22Rv1 (cell line): ENCODE measurements around the gene HADH.

Experiments used
- H3K27ac ChIP-seq: fragments of 450-650 bp; 2 replicates; pipeline ENCODE4 v1.5.1; 2017
- ZFX ChIP-seq: fragments of 450-650 bp; IDR thresholded peaks from 2 replicates; pipeline ENCODE4 v1.6.1; 2017; ENCODE audit warnings: antibody characterized with exemption, borderline replicate concordance
- TF ChIP-seq, protein P1 (sequence below): fragments of 450-650 bp; IDR thresholded peaks from 2 replicates; pipeline ENCODE4 v1.5.1; 2017; ENCODE audit warnings: mild to moderate bottlenecking

HADH gene

DNA sequence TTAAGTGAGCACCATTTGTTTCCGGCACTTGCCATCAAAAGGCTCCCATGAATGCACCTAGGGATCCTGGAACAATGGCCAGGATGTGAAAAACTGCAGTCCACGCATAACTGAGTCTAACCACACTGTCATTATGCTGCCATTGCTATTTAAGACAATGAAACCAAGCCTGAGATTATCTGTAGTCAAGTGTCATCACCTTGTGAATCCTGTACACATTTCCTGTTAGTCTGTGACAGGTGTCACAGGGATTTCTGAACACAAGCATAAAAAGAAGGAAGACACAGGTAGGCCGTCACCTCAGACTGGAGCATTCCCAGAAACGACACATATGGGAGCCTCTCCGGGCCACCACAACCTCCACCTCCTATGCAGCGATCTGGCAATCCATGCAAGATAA is 66.7 kb downstream of the HADH start:
- TF ChIP-seq, protein P1, sequence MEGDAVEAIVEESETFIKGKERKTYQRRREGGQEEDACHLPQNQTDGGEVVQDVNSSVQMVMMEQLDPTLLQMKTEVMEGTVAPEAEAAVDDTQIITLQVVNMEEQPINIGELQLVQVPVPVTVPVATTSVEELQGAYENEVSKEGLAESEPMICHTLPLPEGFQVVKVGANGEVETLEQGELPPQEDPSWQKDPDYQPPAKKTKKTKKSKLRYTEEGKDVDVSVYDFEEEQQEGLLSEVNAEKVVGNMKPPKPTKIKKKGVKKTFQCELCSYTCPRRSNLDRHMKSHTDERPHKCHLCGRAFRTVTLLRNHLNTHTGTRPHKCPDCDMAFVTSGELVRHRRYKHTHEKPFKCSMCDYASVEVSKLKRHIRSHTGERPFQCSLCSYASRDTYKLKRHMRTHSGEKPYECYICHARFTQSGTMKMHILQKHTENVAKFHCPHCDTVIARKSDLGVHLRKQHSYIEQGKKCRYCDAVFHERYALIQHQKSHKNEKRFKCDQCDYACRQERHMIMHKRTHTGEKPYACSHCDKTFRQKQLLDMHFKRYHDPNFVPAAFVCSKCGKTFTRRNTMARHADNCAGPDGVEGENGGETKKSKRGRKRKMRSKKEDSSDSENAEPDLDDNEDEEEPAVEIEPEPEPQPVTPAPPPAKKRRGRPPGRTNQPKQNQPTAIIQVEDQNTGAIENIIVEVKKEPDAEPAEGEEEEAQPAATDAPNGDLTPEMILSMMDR, result no peak
- no peak for TF ChIP-seq ZFX
- no peak overlapping the region for H3K27ac ChIP-seq

DNA sequence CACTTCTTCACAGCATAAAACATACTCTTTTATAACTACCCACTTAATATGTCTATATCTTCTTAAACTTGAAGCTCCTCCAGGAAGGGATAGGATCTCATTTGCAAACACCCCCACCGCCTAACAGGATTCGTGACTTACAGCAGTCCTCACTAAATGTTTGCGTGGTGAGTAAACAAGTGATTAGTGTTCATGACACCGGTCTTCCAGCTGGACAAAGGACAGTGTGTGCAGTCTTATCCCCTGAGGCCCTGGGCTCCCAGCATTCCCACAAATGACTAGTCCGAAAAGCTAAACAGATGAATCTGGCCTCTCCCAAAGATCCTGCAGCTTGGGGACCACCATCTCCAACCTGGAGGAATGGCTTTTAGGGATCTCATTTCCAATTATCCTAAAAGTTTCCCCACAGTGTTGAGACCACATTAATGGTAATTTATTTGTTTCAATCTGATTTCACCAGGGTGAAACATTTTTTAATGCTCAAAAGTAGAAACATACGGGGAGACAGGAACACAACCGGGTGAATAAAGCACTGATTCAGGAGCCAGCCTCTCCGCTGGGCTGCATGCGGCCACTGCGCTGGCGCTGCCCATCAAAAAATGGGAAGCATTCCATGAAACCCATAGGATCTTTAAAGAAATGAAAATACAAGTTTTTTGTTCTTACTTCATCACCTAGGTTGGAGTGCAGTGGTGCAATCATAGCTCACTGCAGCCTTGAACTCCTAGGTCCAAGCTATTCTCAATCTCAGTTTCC is 69.2 kb downstream of the HADH start:
- H3K27ac ChIP-seq, result peak overlapping the region; percentile 63

DNA sequence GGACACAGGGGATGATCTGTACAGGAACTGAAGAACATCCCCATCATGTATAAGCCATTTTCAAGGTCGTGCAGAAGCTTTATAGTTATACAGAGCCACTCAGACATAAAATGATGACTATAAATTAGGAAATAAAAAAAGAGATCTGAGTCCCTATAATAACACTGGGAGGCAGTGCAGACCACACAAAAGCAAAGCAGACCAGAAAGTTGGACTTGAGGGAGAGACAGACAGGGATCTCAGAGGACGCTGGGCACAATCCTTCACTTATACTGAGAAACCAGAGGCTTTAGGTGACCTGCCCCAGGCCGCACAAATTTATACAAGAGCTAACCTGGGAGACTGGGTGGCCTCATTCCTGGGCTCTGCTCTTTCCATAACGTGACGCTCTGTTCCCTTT is 70.5 kb downstream of the HADH start:
- peak overlapping the region; percentile 63 for H3K27ac ChIP-seq
- no peak for TF ChIP-seq ZFX
- TF ChIP-seq, protein P1, result peak; percentile 51

More for the DNA sequence above, 69.2 kb downstream of the HADH start:
- TF ChIP-seq, protein P1, result no peak
- no peak for TF ChIP-seq ZFX

DNA sequence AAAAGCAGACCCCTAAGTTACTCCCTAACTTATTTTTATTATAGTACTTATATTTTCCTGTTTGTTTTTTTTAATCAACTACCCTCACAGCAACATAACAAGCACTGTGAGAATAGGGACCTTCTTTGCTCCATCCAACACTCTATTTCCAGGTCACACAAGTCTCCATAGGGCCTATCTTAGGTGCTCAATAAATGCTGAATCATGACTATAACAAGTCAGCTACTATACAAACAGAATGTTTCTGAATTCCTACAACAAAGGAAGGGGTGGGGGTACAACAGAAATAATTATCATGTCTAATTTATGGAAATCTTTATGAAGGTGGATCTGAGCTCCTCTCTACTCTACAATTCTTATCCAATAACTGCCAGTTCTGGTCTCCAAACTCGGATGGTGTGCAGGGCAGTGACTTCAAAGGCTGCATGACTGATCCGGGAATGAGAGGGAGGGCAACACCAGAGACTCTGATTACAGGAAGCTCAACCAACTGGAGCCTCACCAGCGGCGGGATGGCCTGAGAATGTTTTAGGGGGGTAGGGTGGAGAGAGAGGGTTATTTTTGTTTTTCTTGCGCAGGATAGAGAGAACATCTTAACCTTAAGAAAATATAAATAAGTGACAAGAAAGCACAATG is 71.1 kb downstream of the HADH start:
- TF ChIP-seq, protein P1, result no peak
- TF ChIP-seq ZFX, result no peak

DNA sequence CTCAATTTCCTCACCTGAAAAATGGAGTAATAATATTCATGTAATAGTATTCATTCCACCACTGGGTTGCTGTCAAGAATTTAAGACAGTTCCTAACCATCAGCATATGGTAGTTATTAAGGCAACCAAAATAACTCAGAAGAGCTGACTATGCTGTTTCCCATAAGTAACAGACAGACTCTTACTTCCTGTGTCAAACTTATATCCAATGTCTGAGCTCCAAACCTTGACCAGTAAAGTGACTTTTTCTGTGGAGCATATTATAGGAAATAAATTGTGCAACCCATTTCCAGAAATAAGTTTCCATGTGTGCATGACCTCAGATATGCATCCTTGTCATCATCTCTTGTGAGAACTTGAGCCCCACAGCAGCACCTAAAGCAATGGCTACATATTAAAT is 78.8 kb downstream of the HADH start:
- TF ChIP-seq, protein P1, result no peak
- no peak for TF ChIP-seq ZFX
- no peak overlapping the region for H3K27ac ChIP-seq

More for the DNA sequence above, 71.1 kb downstream of the HADH start:
- no peak overlapping the region; the same call in 1 of the 2 replicates for H3K27ac ChIP-seq

DNA sequence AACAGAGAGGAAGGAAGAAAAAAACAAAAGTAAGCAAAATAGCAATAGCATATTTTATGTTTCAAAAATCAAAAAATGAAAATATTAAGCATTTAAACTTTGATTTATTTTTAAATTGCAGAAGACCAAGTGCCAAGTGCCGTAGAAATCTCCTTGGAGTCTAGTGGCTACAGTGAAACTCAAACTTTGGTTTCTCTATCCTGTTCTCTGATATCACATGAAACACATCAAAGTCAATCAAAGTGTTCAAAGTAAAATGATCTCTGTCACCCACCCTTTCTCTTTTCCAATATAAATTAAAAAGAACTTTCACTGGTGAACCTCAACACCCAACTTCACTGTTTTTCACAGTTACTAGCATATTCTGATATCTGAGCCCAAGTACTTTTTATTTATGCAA is 81.1 kb downstream of the HADH start:
- no peak for TF ChIP-seq ZFX
- TF ChIP-seq, protein P1, result no peak
- H3K27ac ChIP-seq, result no peak overlapping the region

DNA sequence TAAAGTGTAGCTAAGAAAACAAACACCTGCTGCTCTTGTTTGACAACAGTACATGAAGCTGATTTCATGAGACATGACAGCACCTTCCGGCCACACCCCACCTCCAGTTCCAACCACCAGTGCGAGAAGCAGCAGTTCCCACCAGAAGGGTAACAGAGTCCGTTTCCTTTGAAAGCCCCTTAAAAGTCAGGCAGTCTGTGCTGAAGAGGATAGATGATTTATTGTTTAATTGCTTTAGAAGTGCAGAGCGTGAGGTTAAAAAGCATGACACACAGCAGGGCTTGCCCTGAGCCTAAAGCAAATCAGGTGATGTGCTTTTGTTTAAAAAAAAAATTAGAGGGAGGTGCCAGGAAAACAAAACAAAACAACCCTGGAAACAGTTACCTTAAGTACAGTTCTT is 82.6 kb downstream of the HADH start:
- peak overlapping the region; percentile 57 for H3K27ac ChIP-seq
- TF ChIP-seq ZFX, result no peak
- TF ChIP-seq, protein P1, result no peak
